IMR-90 (cell line): ENCODE measurements around the gene NR2C2.

Experiments used
- CTCF ChIP-seq: conservative IDR thresholded peaks from 2 replicates; pipeline ENCODE4 v1.5.1; 2012; ENCODE audit warnings: mild to moderate bottlenecking, low read depth, low read length, improper control_type of control experiment
- POLR2A ChIP-seq: IDR thresholded peaks from 2 replicates; pipeline ENCODE4 v1.6.1; 2012; ENCODE audit warnings: mild to moderate bottlenecking, low read depth, low read length
- SMC3 ChIP-seq: fragments of 150-350 bp; IDR thresholded peaks from 2 replicates; pipeline ENCODE4 v1.6.1; 2016; ENCODE audit warnings: low read depth, mild to moderate bottlenecking, antibody characterized with exemption, low read length, moderate library complexity
- USF2 ChIP-seq: fragments of 150-350 bp; IDR thresholded peaks from 2 replicates; pipeline ENCODE4 v1.6.1; 2017; ENCODE audit warnings: mild to moderate bottlenecking, antibody characterized with exemption, low read length, low read depth

- TF ChIP-seq SMC3 (no peak), CTCF (no peak), POLR2A (no peak), USF2 (no peak)
Measured at GRCh38 chr3:15064299-15064834, 117.0 kb downstream of the NR2C2 start.
